HG03103 (cell line): ENCODE measurements around the gene ZNF813.
"Not testable (repeated sequence)": the region's sequence is repeated elsewhere in the genome, so short reads cannot be mapped to it uniquely, and the experiment has no call there.

ENCODE experiments used
- ATAC-seq: cut with Tn5 transposase; IDR thresholded peaks from one replicate; pipeline ENCODE4 v1.9.1; 2021; ENCODE audit warnings: low read depth; ENCODE audit not compliant: unreplicated experiment

The ZNF813 gene

DNA sequence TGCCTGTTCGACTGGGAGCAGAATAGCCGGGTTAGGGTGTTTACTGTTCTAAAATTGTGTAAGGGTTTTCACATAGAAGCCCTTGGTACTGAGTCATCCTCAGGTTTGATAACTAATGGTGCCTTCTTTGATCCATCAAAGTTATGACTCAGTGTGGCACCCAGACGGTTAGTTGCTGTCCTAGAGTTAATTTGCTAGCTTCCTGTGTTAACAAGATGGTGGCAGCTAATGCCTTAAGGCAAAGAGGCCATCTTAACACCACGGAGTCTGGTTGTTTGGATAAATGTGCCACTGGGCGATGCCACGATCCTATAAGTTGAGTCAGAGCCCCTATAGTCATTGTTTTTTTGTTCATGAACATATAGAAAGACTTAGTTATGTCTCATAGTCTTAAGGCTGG lies 7.9 kb downstream of the ZNF813 start:
- not testable (repeated sequence) for ATAC-seq

DNA sequence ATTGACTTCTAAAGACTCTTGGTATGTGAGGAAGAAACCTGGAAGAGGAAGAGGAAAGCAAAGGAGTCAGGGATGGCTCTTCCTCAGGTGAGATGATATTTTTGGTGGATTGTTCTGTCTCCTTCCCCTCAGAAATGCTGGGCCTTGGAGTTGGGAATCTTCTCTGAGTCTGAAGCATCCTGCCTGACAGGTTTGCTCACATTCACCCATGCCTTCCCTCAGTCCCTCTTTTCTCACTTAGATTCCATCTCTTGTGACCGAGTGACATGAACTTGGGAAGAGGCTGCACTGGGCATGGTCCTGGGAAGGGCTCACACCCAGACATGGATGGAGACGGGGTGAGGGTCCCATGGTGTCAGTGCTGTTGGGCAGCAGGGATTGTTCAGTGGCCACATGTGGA lies 16.2 kb downstream of the ZNF813 start:
- ATAC-seq: not testable (repeated sequence)

GRCh38 chr19:53485046-53486004 lies 17.8 kb downstream of the ZNF813 start:
- ATAC-seq: no peak

- ATAC-seq: no peak
These were observed 24.6 kb downstream of the ZNF813 start for GRCh38 chr19:53492153-53492552.

DNA sequence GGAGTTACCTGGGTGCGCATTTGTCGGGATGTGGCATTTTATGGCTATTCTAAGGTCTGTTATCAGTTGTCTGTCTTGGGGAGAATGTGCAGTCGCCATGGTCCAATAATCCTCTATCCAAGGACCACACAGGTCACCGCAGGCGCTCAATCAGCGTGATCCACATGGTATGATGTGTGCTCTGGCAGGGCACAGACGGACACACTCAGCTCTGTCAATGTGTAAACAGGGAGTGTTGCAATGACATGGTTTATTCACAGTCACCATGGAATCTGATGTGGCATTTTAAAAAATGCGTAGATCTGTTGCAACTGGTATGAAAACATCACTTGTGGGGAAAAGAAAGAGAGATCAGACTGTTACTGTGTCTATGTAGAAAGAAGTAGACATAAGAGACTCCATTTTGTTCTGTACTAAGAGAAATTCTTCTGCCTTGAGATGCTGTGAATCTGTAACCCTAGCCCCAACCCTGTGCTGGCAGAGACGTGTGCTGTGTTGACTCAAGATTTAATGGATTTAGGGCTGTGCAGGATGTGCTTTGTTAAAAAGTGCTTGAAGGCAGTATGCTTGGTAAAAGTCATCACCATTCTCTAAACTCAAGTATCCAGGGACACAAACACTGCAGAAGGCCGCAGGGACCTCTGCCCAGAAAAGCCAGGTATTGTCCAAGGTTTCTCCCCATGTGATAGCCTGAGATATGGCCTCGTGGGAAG lies 29.9 kb downstream of the ZNF813 start:
- not testable (repeated sequence) for ATAC-seq

DNA sequence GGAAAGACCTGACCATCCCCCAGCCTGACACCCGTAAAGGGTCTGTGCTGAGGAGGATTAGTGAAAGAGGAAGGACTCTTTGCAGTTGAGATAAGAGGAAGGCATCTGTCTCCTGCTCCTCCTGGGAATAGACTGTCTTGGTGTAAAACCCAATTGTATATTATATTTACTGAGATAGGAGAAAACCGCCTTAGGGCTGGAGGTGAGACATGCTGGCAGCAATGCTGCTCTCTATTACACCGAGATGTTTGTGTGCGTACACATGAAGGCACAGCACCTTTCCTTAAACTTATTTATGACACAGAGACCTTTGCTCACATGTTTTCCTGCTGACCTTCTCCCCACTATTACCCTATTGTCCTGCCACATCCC lies 30.5 kb downstream of the ZNF813 start:
- ATAC-seq: not testable (repeated sequence)

GRCh38 chr19:53503151-53503550 lies 35.6 kb downstream of the ZNF813 start:
- not testable (repeated sequence) for ATAC-seq

- not testable (repeated sequence) for ATAC-seq
These were observed 36.3 kb downstream of the ZNF813 start for GRCh38 chr19:53503671-53504364.

- not testable (repeated sequence) for ATAC-seq
These were observed 36.8 kb downstream of the ZNF813 start for GRCh38 chr19:53504365-53504703.

- ATAC-seq: no peak
These were observed 37.4 kb downstream of the ZNF813 start for GRCh38 chr19:53504885-53505284.

- no peak for ATAC-seq
These were observed 39.2 kb downstream of the ZNF813 start for GRCh38 chr19:53506728-53507127.

DNA sequence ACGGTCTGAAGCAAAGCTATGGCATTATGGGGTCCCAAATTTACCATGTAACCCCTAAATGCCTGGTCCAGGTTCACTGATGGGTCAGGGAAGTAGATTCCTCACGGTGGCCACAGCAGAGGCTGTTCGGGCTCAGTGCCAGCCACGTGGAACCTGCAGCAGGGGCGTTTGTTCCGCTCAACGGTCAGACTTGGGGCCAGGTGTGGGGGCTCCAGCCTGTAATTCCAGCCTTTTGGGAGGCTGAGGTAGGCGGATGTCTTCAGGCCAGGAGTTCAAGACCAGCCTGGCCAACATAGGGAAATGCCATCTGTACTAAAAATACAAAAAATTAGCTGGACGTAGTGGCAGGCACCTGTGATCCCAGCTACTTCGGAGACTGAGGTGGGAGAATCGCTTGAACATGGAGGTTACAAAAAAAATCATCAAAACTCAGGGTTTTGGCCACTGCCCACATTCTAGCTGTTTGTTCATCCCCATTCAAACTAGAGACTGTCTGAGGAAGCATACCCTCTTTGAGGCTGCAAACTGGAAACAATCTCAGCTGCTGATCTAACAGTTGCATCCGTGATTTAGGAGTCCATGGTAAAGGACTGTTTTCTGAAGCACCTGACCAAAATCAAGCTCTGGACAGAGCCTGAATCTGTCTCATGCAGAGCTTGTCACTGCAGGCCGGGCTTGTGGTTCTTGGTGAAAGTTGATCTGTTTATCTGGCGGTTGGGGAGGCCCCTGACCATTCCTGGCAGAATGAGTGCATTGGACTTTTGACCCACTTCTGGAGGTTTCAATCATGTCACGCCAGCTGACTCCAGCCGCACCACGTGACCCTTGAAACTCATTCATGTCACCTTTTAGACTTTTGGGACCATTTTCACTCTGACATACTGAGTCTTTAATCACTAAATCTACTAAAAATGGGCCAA lies 40.2 kb downstream of the ZNF813 start:
- ATAC-seq: no peak

GRCh38 chr19:53509443-53509842 lies 41.9 kb downstream of the ZNF813 start:
- ATAC-seq: no peak

GRCh38 chr19:53509845-53510244 lies 42.3 kb downstream of the ZNF813 start:
- ATAC-seq: no peak

DNA sequence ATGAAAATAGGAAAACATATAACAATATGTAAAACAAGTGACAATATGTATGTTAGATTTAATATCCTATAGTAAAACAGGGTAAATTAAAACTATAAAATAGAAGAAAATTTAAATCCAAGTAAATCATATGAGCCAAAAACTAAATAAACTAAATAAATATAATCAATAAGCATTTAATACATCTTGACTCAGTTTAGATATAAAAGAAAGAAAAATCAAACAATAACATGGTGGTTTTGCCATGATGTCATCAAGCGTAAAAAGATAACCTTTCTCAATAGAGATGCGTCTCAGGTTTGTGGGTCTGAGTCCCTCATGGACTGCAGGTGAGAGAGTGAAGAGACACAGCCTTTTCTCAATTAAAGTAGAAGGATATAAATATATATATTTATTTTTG lies 43.8 kb downstream of the ZNF813 start:
- no peak for ATAC-seq

DNA sequence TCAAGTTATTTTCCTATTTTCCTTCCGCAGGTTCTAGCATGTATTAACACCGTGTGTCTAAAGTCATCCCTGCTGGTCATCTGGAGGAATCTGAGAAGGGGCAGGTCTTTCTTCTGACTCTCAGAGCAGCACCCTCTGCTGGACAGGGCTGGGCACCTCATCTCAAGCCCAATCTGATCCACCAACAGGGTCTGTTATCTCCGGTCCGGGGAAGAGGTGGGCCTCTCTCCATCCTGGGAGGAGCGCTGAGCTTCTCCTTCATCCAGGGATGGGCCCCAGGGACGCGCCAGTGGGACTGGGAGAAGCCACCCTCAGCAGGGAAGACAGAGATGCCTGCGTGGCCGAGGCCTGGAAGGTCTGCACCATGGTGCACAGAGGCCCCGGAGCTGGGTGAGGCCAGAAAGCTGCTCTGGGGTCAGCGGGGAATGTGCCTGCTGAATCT lies 44.4 kb downstream of the ZNF813 start:
- ATAC-seq: no peak

DNA sequence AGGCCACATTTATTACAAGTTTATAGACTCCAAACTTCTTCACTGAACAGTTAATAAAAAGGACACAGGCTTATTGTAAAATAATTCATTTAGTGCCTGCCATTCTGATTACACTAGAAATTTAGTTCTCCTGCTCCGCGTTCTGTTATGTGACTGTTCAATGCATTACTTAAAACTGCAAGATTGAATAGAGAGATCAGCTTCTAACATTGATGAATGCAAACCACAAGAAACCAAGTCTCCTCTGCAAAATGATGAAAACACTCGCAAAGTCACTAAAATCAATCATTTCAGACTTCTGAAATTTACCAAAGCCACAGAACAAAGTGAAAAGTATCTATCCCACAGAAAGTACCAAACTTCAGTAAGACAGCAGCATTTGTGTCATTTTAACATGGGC lies 47.5 kb downstream of the ZNF813 start:
- not testable (repeated sequence) for ATAC-seq

DNA sequence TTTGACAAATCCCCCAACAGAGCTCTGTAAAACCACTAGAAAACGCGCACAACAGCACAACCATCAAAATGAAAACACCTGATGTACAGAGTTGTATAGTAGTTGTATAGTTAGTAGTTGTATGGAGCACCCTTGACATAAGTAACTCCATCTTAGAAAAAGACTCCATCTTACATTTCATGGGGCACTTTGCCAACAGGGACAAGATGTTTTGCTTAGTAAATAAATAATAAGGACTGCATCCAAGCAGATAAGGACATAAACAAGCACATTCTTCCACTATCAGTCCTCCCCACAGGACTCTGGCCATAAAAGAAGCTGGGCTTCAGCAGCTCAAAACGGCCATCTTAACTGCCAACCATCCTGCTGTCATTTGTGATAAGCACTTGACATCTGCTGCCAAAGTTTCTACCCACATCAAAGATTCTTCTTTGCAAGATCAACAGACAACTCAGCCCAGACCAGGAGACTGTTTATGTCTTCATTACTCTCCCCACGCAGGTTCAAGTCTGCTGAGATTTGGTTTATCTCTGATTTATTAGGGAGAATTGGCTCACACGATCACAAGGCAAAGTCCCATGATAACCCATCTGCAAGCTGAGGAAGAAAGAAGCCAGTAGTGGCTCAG lies 49.7 kb downstream of the ZNF813 start:
- ATAC-seq: no peak

DNA sequence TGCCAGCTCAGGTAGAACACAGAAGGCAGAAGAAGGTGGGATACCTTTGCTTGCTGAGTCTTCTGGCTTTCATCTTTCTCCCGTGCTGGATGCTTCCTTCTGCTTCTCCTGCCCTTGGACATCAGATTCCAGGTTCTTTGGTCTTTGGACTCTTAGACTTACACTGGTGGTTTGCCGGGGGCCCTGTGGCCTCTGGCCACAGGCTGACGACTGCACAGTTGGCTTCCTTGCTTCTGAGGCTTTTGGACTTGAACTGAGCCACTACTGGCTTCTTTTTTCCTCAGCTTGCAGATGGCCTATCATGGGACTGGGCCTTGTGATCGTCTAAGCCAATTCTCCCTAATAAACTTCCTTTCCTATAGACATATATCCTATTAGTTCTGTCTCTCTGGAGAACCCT lies 50.6 kb downstream of the ZNF813 start:
- ATAC-seq: no peak

GRCh38 chr19:53518716-53519115 lies 51.2 kb downstream of the ZNF813 start:
- no peak for ATAC-seq
